MM.1S (cell line): ENCODE data around the gene ANGPT4.

Experiments
- DNase-seq: peaks from one replicate; pipeline ENCODE4 v3.0.0-alpha.2; 2015
- H2AFZ ChIP-seq: fragments of 300-600 bp; sonication (generic); 2 replicates; pipeline ENCODE4 v1.6.0; 2016; ENCODE audit warnings: antibody characterized with exemption, low read length
- H3F3A ChIP-seq: fragments of 300-600 bp; sonication (generic); 2 replicates; pipeline ENCODE4 v1.6.1; 2016; ENCODE audit warnings: mild to moderate bottlenecking, antibody characterized with exemption, low read length, moderate library complexity, mixed read lengths; ENCODE audit not compliant: insufficient read depth
- H3K27ac ChIP-seq: fragments of 300-600 bp; sonication (generic); 2 replicates; pipeline ENCODE4 v1.5.1; 2016; ENCODE audit warnings: mild to moderate bottlenecking, low read length
- H3K27me3 ChIP-seq: fragments of 300-600 bp; sonication (generic); replicated peaks from 2 replicates; pipeline ENCODE4 v1.6.0; 2016; ENCODE audit warnings: low read length; ENCODE audit not compliant: insufficient read depth
- H3K36me3 ChIP-seq: fragments of 300-600 bp; sonication (generic); replicated peaks from 2 replicates; pipeline ENCODE4 v1.6.1; 2016; ENCODE audit warnings: mild to moderate bottlenecking, low read length, mixed read lengths; ENCODE audit not compliant: insufficient read depth
- H3K4me1 ChIP-seq: fragments of 300-600 bp; sonication (generic); 2 replicates; pipeline ENCODE4 v1.6.1; 2016; ENCODE audit warnings: low read length, mixed read lengths
- H3K4me2 ChIP-seq: fragments of 300-600 bp; sonication (generic); 2 replicates; pipeline ENCODE4 v1.6.0; 2016; ENCODE audit warnings: low read depth, low read length
- H3K4me3 ChIP-seq: fragments of 300-600 bp; sonication (generic); 2 replicates; pipeline ENCODE4 v1.5.1; 2016; ENCODE audit warnings: low read length, mixed read lengths
- H3K79me2 ChIP-seq: fragments of 300-600 bp; sonication (generic); 2 replicates; pipeline ENCODE4 v1.6.1; 2016; ENCODE audit warnings: mixed run types, low read length, mixed read lengths
- H3K9ac ChIP-seq: fragments of 300-600 bp; sonication (generic); 2 replicates; pipeline ENCODE4 v1.6.1; 2016; ENCODE audit warnings: low read length, mixed read lengths
- H3K9me2 ChIP-seq: fragments of 300-600 bp; sonication (generic); replicated peaks from 2 replicates; pipeline ENCODE4 v1.6.1; 2016; ENCODE audit warnings: mild to moderate bottlenecking, low read length, mixed read lengths; ENCODE audit not compliant: insufficient read depth
- H3K9me3 ChIP-seq: fragments of 300-600 bp; sonication (generic); replicated peaks from 2 replicates; pipeline ENCODE4 v1.6.1; 2016; ENCODE audit warnings: mild to moderate bottlenecking, low read length, mixed read lengths; ENCODE audit not compliant: insufficient read depth
- H4K20me1 ChIP-seq: fragments of 300-600 bp; sonication (generic); 2 replicates; pipeline ENCODE4 v1.6.1; 2016; ENCODE audit warnings: mild to moderate bottlenecking, low read length, moderate library complexity, mixed read lengths; ENCODE audit not compliant: insufficient read depth
- EZH2 ChIP-seq: fragments of 300-600 bp; sonication (generic); optimal IDR thresholded peaks from 2 replicates; pipeline ENCODE3; 2017; ENCODE audit warnings: low read depth, mild to moderate bottlenecking, antibody characterized with exemption, low read length, mixed read lengths
- EZH2phosphoT487 ChIP-seq: fragments of 300-600 bp; sonication (generic); IDR thresholded peaks from 2 replicates; pipeline ENCODE4 v1.6.1; 2018; ENCODE audit warnings: antibody characterized with exemption, low read length
- TF ChIP-seq, protein P1 (sequence below): fragments of 300-600 bp; sonication (generic); IDR thresholded peaks from 2 replicates; pipeline ENCODE4 v1.5.1; 2016; ENCODE audit warnings: antibody characterized with exemption, low read length, mixed read lengths

Gene ANGPT4

DNA sequence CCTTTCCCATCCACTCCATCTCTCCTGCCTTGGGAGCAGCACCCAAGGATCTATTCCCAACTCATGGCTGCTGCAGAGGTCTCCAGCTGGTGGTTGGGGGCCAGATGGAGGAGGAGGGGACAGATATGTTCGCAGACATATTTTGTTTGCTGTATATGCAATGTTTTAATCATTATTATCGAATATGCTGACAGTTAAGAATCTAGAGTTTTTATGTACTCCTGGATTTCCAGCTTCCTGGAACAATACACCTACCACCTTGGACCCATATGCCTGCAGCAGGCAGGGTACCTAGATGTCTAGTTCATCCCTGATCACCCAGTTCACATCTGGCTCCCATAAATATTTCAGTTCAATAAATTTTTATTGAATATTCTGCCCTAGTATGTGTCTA, 73.6 kb downstream of the ANGPT4 start:
- H2AFZ ChIP-seq: no peak overlapping the region
- TF ChIP-seq EZH2 (no peak), EZH2phosphoT487 (no peak)
- no peaks in the 10 kb centered on the region for H3F3A ChIP-seq
- H3K27me3 ChIP-seq: no peaks in the 10 kb centered on the region
- no peak overlapping the region for H3K9ac ChIP-seq
- no peaks in the 10 kb centered on the region for H3K9me3 ChIP-seq
- H3K4me1 ChIP-seq: peaks cover 7% of the 10 kb centered on the region; the same call in 1 of the 2 replicates
- H3K4me2 ChIP-seq: no peak overlapping the region
- no peak overlapping the region for H3K4me3 ChIP-seq
- H3K9me2 ChIP-seq: no peaks in the 10 kb centered on the region
- no peak for DNase-seq
- H3K79me2 ChIP-seq: peaks cover 53% of the 10 kb centered on the region
- no peaks in the 10 kb centered on the region for H3K36me3 ChIP-seq
- no peak overlapping the region for H3K27ac ChIP-seq
- H4K20me1 ChIP-seq: no peaks in the 10 kb centered on the region

DNA sequence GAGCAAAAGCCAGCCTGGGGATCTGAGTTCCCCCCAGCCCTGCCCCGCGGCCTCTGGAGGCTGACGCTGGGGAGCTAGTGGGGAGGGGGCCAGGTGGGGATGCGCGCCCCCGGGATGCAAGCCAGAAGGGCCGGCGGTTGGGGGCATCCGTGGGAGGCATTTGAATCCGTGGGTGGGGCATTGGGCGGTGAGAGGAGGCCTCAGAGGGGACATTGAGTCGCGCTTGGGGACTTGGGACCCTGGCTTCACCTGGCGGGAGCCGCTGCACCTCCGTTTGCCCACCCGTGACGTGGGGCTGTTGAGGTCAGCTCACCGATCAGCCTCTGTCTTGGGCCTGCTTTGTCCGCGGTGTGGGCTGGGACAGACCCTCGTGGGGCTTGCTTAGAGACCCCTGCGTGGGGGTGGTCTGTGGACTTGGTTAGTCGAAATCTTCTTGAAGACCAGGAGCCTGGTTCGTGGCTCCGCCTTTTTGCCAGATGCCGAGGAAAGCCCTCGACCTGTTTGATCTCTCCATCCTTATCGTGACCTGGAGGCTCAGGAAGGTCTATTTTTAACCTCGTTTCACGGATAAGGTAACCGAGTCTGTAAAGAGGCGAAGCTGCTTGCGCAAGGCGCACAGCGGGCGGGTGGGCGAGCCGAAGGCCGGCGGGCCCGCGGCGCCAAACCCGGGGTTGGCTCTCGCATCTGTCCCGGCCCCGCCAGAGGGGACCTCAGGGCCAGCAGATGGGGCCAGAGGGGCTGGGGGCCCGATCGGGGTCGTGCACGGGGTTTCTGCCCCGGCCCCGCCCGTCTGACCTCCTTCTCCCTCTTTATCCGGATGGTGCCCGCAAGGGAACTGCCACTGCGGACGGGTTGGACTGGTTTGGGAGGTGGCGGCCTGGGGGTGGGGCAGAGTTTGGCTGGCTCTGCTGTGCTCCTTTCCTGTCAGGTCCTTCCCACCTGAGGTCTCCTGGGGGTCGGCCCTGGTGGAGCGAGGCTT, 74.3 kb downstream of the ANGPT4 start:
- H3K9ac ChIP-seq: no peak overlapping the region
- H3K4me2 ChIP-seq: peak overlapping the region; percentile 37; the same call in 1 of the 2 replicates
- TF ChIP-seq, protein P1, sequence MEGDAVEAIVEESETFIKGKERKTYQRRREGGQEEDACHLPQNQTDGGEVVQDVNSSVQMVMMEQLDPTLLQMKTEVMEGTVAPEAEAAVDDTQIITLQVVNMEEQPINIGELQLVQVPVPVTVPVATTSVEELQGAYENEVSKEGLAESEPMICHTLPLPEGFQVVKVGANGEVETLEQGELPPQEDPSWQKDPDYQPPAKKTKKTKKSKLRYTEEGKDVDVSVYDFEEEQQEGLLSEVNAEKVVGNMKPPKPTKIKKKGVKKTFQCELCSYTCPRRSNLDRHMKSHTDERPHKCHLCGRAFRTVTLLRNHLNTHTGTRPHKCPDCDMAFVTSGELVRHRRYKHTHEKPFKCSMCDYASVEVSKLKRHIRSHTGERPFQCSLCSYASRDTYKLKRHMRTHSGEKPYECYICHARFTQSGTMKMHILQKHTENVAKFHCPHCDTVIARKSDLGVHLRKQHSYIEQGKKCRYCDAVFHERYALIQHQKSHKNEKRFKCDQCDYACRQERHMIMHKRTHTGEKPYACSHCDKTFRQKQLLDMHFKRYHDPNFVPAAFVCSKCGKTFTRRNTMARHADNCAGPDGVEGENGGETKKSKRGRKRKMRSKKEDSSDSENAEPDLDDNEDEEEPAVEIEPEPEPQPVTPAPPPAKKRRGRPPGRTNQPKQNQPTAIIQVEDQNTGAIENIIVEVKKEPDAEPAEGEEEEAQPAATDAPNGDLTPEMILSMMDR: no peak
- TF ChIP-seq EZH2: no peak
- H3K4me3 ChIP-seq: peak overlapping the region; percentile 20; the same call in 1 of the 2 replicates
- H3K9me2 ChIP-seq: no peaks in the 10 kb centered on the region
- no peak overlapping the region for H3K27ac ChIP-seq
- no peaks in the 10 kb centered on the region for H3K9me3 ChIP-seq
- no peaks in the 10 kb centered on the region for H4K20me1 ChIP-seq
- no peaks in the 10 kb centered on the region for H3K36me3 ChIP-seq
- no peak overlapping the region for H2AFZ ChIP-seq
- no peak for DNase-seq
- H3K27me3 ChIP-seq: no peaks in the 10 kb centered on the region
- H3K4me1 ChIP-seq: peaks cover 7% of the 10 kb centered on the region; the same call in 1 of the 2 replicates
- H3F3A ChIP-seq: no peaks in the 10 kb centered on the region
- H3K79me2 ChIP-seq: peaks cover 60% of the 10 kb centered on the region

DNA sequence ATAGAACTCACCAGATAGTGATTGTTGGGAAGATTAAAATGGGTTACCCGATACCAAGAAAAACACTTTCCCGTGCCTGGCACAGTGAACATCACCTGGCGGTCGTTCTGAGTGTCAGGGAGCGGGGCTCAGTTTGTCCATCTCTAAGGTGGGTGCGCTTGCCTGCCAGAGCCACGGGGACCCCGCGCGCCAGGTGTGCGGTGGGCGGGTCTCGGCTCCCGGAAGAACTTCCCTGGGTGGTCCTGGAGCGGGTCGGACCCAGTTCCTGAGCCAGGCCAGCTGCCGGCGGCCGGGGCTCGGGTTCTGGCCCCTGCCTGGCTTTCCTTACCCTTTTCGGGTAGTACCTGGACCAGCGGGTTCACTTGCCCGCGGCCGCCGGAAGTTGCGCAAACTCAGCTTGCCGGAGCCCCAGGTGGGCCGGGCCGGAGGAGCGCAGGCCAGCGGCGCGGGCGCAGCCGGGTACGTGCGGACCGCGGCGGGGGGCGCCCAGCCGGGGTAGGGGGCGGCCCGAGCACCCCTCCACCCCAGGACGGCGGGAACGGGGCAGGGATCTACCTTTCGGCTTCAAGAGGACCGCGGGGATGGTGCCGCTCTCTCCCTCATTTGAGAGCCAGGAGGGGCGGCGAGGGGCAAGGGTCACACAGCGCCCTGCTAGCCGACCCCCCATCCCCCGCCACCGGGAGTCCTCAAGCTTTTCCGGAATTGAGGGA, 75.1 kb downstream of the ANGPT4 start:
- Histone ChIP-seq H3K4me2 (peak overlapping the region; percentile 41; the same call in 1 of the 2 replicates), H3K36me3 (no peaks in the 10 kb centered on the region), H3K9me2 (no peaks in the 10 kb centered on the region), H3K9ac (no peak overlapping the region), H3K79me2 (peaks cover 67% of the 10 kb centered on the region), H3F3A (no peaks in the 10 kb centered on the region), H2AFZ (no peak overlapping the region), H3K4me1 (peaks cover 11% of the 10 kb centered on the region; the same call in 1 of the 2 replicates), H3K9me3 (no peaks in the 10 kb centered on the region), H3K27ac (no peak overlapping the region), H4K20me1 (no peaks in the 10 kb centered on the region), H3K27me3 (no peaks in the 10 kb centered on the region), H3K4me3 (peak overlapping the region; percentile 20; the same call in 1 of the 2 replicates)
- TF ChIP-seq EZH2phosphoT487 (no peak), EZH2 (no peak)
- TF ChIP-seq, protein P1: no peak
- DNase-seq: no peak
